K562 (cell line): ENCODE measurements around the gene PLD1. TPM values are rescaled to one million over a fixed set of nuclear protein-coding genes. Genes with fewer than 3 reads are reported as not detected.

Experiments
- AFF1 ChIP-seq, 2 experiments: fragments of 450-650 bp; IDR thresholded peaks; 2 replicates each; pipeline ENCODE4 v1.6.1; 2018; ENCODE audit warnings: mild to moderate bottlenecking in 2 of 2, low read depth in 1 of 2; ENCODE audit not compliant: partially characterized antibody in 2 of 2
- ARID3A ChIP-seq: IDR thresholded peaks from 2 replicates; pipeline ENCODE4 v1.6.1; 2012; ENCODE audit warnings: low read depth, low read length, improper control_type of control experiment, borderline replicate concordance
- ATF7 ChIP-seq: fragments of 450-650 bp; IDR thresholded peaks from 2 replicates; pipeline ENCODE4 v1.7.1; 2014; ENCODE audit warnings: mild to moderate bottlenecking, moderate library complexity
- BDP1 ChIP-seq: IDR thresholded peaks from 3 replicates; pipeline ENCODE4 v1.6.1; 2011; ENCODE audit not compliant: insufficient read length, insufficient read depth
- CXXC5 ChIP-seq: fragments of 250-450 bp; sonication (Bioruptor Pico); IDR thresholded peaks from 2 replicates; pipeline ENCODE4 v1.8.0; 2022; ENCODE audit warnings: inconsistent platforms, mild to moderate bottlenecking, moderate library complexity
- DIDO1 ChIP-seq: fragments of 450-650 bp; IDR thresholded peaks from 2 replicates; pipeline ENCODE4 v1.6.1; 2016; ENCODE audit warnings: low read depth, missing biosample characterization, missing genetic modification characterization
- EP300 ChIP-seq: IDR thresholded peaks from 2 replicates; pipeline ENCODE4 v1.6.1; 2012; ENCODE audit warnings: low read length, improper control_type of control experiment
- ETV6 ChIP-seq, 3 experiments: fragments of 150-350 bp in 1 of 3; sonication (generic) in 1 of 3; formaldehyde crosslinking in 1 of 3; IDR thresholded peaks; 2 replicates each; pipeline versions ENCODE4 v1.6.1 to v1.8.0; 2014 to 2022; ENCODE audit warnings: borderline replicate concordance in 2 of 3, low read depth in 2 of 3, antibody characterized with exemption in 1 of 3, low read length in 1 of 3, mild to moderate bottlenecking in 1 of 3, missing genetic modification reagents in 1 of 3
- FOXJ2 ChIP-seq: fragments of 200-800 bp; sonication (Bioruptor generic); IDR thresholded peaks from 2 replicates; pipeline ENCODE4 v1.6.1; 2016; ENCODE audit warnings: missing genetic modification characterization, missing compliant biosample characterization
- FOXP1 ChIP-seq: sonication (generic); formaldehyde crosslinking; IDR thresholded peaks from 2 replicates; pipeline ENCODE4 v1.8.0; 2022; ENCODE audit warnings: mild to moderate bottlenecking, missing genetic modification reagents
- MYC ChIP-seq, 2 experiments: fragments of 250-450 bp in 1 of 2; sonication (Bioruptor Pico) in 1 of 2; IDR thresholded peaks; 2 replicates each; pipeline versions ENCODE4 v1.5.1 to v1.6.1; 2012 to 2021; ENCODE audit warnings: low read depth in 2 of 2, borderline replicate concordance in 1 of 2, improper control_type of control experiment in 1 of 2, low read length in 1 of 2, mild to moderate bottlenecking in 1 of 2, moderate library complexity in 1 of 2
- NEUROD1 ChIP-seq: fragments of 150-350 bp; IDR thresholded peaks from 2 replicates; pipeline ENCODE4 v1.6.1; 2014; ENCODE audit warnings: borderline replicate concordance, low read length, low read depth; ENCODE audit not compliant: partially characterized antibody
- PHTF2 ChIP-seq: fragments of 250-450 bp; sonication (Bioruptor Pico); IDR thresholded peaks from 2 replicates; pipeline ENCODE4 v1.5.0; 2021; ENCODE audit warnings: mild to moderate bottlenecking
- POLR2AphosphoS5 ChIP-seq: IDR thresholded peaks from 2 replicates; pipeline ENCODE4 v1.6.1; 2011; ENCODE audit warnings: mild to moderate bottlenecking, low read depth, low read length, moderate library complexity; ENCODE audit not compliant: control insufficient read depth, insufficient read depth
- RCOR1 ChIP-seq, 2 experiments: IDR thresholded peaks; 2 replicates each; pipeline ENCODE4 v1.6.1; 2012; ENCODE audit warnings: low read depth in 2 of 2, low read length in 2 of 2, borderline replicate concordance in 1 of 2, improper control_type of control experiment in 1 of 2
- SLC30A9 ChIP-seq: fragments of 250-450 bp; sonication (Bioruptor Pico); IDR thresholded peaks from 2 replicates; pipeline ENCODE4 v1.8.0; 2022; ENCODE audit warnings: mild to moderate bottlenecking, moderate library complexity
- STAT5B ChIP-seq: fragments of 250-450 bp; sonication (Bioruptor Pico); IDR thresholded peaks from 2 replicates; pipeline ENCODE4 v1.8.0; 2021; ENCODE audit warnings: mild to moderate bottlenecking, inconsistent platforms
- ZFP30 ChIP-seq: fragments of 250-450 bp; sonication (Bioruptor Pico); IDR thresholded peaks from 2 replicates; pipeline ENCODE4 v1.8.0; 2022; ENCODE audit warnings: moderate library complexity, mild to moderate bottlenecking, inconsistent platforms, borderline replicate concordance
- ZNF175 ChIP-seq: fragments of 200-800 bp; sonication (Bioruptor generic); IDR thresholded peaks from 2 replicates; pipeline ENCODE4 v1.6.1; 2016; ENCODE audit warnings: low read depth, mild to moderate bottlenecking, missing genetic modification characterization, missing compliant biosample characterization
- ZNF584 ChIP-seq: fragments of 200-800 bp; sonication (Bioruptor generic); IDR thresholded peaks from 2 replicates; pipeline ENCODE4 v1.6.1; 2016; ENCODE audit warnings: low read depth, mild to moderate bottlenecking, missing genetic modification characterization, missing compliant biosample characterization
- ZNF766 ChIP-seq: fragments of 200-800 bp; sonication (Bioruptor generic); conservative IDR thresholded peaks from 2 replicates; pipeline ENCODE4 v1.6.1; 2016; ENCODE audit warnings: missing genetic modification characterization, missing compliant biosample characterization
- ZNF77 ChIP-seq: fragments of 250-450 bp; sonication (Bioruptor Pico); IDR thresholded peaks from 2 replicates; pipeline ENCODE4 v1.5.0; 2020
- polyA plus RNA-seq, 8 experiments: library from polyadenylated mRNA; depleted of rRNA in 4 of 8; stranded (reverse) in 5 of 8; unstranded in 3 of 8; fragments of >200 nt; fragmentation: Nextera tagmentation in 2 of 8; fragmentation: Illumina TruSeq in 1 of 8; extraction: Ambion mirVana in 2 of 8; extraction: Trizol in 1 of 8; gene quantifications; 2 replicates each; pipeline versions ENCODE4 v1.2.1 to v1.2.3, GENCODE V29; 2011 to 2014; ENCODE audit warnings: inconsistent platforms in 1 of 8, missing spikeins in 1 of 8
- total RNA-seq, 7 experiments: library from RNA; depleted of rRNA in 6 of 7; stranded (reverse); fragments of >200 nt in 6 of 7; fragmentation: Illumina TruSeq in 2 of 7; extraction: Trizol in 2 of 7; gene quantifications; 2 replicates each; pipeline versions ENCODE4 v1.2.1 to v1.2.3, GENCODE V29; 2011 to 2021; ENCODE audit warnings: low replicate concordance in 1 of 7

The PLD1 gene
- total and polyA plus RNA-seq, 9 of the 15 experiments (the other 6 are each of a cell fraction or from before 2014, with no cell fraction given): 8.4 to 26.1 (median 18.6) TPM

- peak in 1 of 2 experiments; percentile 81 for TF ChIP-seq AFF1 (IDR thresholded peaks at IDR 0.05; ENCODE audit: low read depth in 1 of 2, partially characterized antibody in 2 of 2)
- TF ChIP-seq ZNF175 (CRISPR knock-in tag): 0 out of 2 replicates have a peak, but pooled peaks have one; percentile 60
- TF ChIP-seq FOXJ2 (tag): peak; percentile 53; the same call in 1 of the 2 replicates
- TF ChIP-seq RCOR1 (IDR thresholded peaks at IDR 0.05; ENCODE audit: borderline replicate concordance in 1 of 2, low read depth in 2 of 2, low read length in 2 of 2): peak in 1 of 2 experiments; percentile 54; a peak in 2 of 4 replicates
- TF ChIP-seq CXXC5 (CRISPR knock-in tag): peak; percentile 87
- TF ChIP-seq ZNF77 (CRISPR knock-in tag): no peak
- no peak for TF ChIP-seq ARID3A
- TF ChIP-seq NEUROD1: no peak
- TF ChIP-seq ZNF766 (CRISPR knock-in tag): peak; percentile 88
- no peak for TF ChIP-seq POLR2AphosphoS5
- TF ChIP-seq FOXP1 (CRISPR knock-in tag): no peak
- TF ChIP-seq STAT5B: no peak
- peak; percentile 53; the same call in 1 of the 2 replicates for TF ChIP-seq ZNF584
- TF ChIP-seq DIDO1 (tag): no peak
- peak; percentile 79 for TF ChIP-seq ATF7
- peak; percentile 88 for TF ChIP-seq MYC (IDR thresholded peaks at IDR 0.05; ENCODE audit: low read depth, low read length)
- no peak for TF ChIP-seq MYC (CRISPR knock-in tag; IDR thresholded peaks at IDR 0.05; ENCODE audit: borderline replicate concordance, low read depth)
- no peak for TF ChIP-seq ZFP30 (CRISPR knock-in tag)
- TF ChIP-seq PHTF2 (CRISPR knock-in tag): no peak
- no peak for TF ChIP-seq BDP1
- 0 out of 4 replicates have a peak, but pooled peaks of 1 of the 2 experiments have one; percentile 44 for TF ChIP-seq ETV6 (IDR thresholded peaks at IDR 0.05; ENCODE audit: borderline replicate concordance in 1 of 2, low read depth in 2 of 2, low read length in 1 of 2)
- TF ChIP-seq ETV6 (CRISPR knock-in tag; IDR thresholded peaks at IDR 0.05; ENCODE audit: borderline replicate concordance): no peak
- TF ChIP-seq SLC30A9: 0 out of 2 replicates have a peak, but pooled peaks have one; percentile 33
- peak; percentile 94 for TF ChIP-seq EP300
Observed at GRCh38 chr3:171813897-171814460, 3.7 kb upstream of the PLD1 start (continued).
